ENCODE measurements around the gene DRD3.
A peak's percentile ranks its signal among the peaks of the same experiment; 100 is the strongest.

Gene DRD3

DNA sequence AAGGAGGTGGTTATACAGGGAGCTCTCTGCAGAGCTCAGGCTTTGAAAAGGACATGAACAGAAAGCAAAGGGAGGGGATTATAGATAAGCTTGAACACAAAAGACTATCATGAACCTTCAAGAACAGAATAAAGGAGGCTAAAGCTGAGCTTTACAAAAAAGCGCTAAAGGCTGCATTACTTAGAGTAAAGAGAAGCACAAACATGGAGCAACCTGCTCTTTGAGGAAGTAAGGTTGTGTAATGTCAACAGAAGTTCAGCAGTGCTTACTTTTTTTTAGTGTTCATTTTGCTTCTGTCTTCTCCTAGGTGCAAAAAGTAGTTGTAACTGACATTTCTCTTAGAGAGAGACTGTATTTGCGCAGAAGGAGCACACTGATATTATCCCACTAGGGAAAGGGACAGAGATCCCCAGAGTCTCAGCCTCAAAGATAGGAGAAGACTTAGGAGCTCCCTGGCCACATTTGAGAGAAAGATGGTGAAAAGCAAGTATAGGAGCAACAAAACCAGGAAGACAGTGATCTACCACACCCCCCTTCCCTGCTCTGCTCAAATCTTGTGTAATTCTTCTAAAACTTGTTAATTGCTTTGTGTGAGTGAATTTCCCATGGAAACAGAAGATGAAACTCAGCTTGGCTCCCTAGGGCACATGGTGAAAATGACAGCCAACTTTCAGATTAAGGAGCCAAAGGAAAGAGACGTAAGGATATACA is 67.6 kb downstream of the DRD3 start:
- Histone ChIP-seq H2BK15ac (ENCODE audit: low read depth, poor library complexity, severe bottlenecking) (no peak overlapping the region), H3K4me1 (ENCODE audit: control insufficient read depth, insufficient read depth, low read depth, low read length) (no peaks in the 10 kb centered on the region)
- WGBS, result 80% methylated on average over 3 of the region's 3 CpGs

DNA sequence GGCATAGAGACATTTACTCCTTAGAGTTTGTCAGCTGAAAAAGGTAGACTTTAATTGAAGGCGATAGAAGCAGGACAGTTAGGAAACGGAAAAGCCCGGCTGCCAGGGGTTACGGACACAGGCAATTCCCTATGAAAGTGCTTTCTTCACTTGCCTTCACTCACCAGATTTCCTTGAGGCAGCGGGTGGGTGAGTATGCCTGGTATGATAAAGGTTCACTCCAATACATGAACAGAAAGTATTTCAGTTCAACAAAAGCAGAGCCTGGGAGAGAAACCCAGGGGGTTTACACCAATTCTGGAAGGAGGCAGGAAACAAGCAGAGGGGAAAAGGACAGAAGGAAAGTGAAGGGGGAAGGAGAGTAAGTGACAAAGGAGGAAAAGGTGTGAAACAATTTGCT is 68.4 kb downstream of the DRD3 start:
- Histone ChIP-seq H3K4me2 (ENCODE audit: low read length, poor library complexity, severe bottlenecking) (no peak overlapping the region), H2BK12ac (ENCODE audit: low read length in 2 of 2) (no peak overlapping the region), H2BK120ac (ENCODE audit: low read depth, low read length) (no peak overlapping the region), H3K9ac (ENCODE audit: low read length) (no peak overlapping the region), H3K4me1 (ENCODE audit: control insufficient read depth, insufficient read depth, low read depth, low read length) (no peaks in the 10 kb centered on the region), H4K8ac (ENCODE audit: low read length) (no peak overlapping the region), H4K91ac (ENCODE audit: low read length) (no peak overlapping the region), H2AFZ (ENCODE audit: low read depth, low read length) (no peak overlapping the region), H3K4me3 (ENCODE audit: insufficient read depth in 1 of 2, low read depth in 1 of 2, low read length in 2 of 2) (no peak overlapping the region), H3K14ac (ENCODE audit: low read length in 2 of 2) (no peak overlapping the region), H2BK15ac (ENCODE audit: low read depth, poor library complexity, severe bottlenecking) (no peak overlapping the region), H3K27ac (ENCODE audit: low read length, poor library complexity, severe bottlenecking) (no peak overlapping the region), H2AK5ac (ENCODE audit: low read length, severe bottlenecking) (no peak overlapping the region), H3K23ac (ENCODE audit: low read length in 2 of 2) (no peak overlapping the region), H3K18ac (ENCODE audit: low read depth in 1 of 2, low read length in 2 of 2) (no peak overlapping the region), H3K9me3 (ENCODE audit: control insufficient read depth, low read length) (no peaks in the 10 kb centered on the region), H3K4ac (ENCODE audit: low read depth in 1 of 2, low read length in 2 of 2) (no peak overlapping the region), H3K79me1 (replicated peaks; ENCODE audit: low read length, poor library complexity, severe bottlenecking) (no peaks in the 10 kb centered on the region), H2BK5ac (ENCODE audit: low read depth, low read length, poor library complexity, severe bottlenecking) (no peak overlapping the region), H3K27me3 (ENCODE audit: control insufficient read depth in 1 of 2, insufficient read depth in 1 of 2, low read length in 2 of 2) (peaks cover 11 to 27% of the 10 kb centered on the region in 2 experiments), H3K36me3 (ENCODE audit: control insufficient read depth in 1 of 2, insufficient read depth in 2 of 2, low read depth in 1 of 2, low read length in 2 of 2) (no peaks in the 10 kb centered on the region)
- WGBS, result 38% methylated on average over 1 of the region's 5 CpGs
- DNase-seq, result no peak

More for the DNA sequence above, 67.6 kb downstream of the DRD3 start:
- H3K36me3 ChIP-seq (ENCODE audit: control insufficient read depth in 1 of 2, insufficient read depth in 2 of 2, low read depth in 1 of 2, low read length in 2 of 2), result no peaks in the 10 kb centered on the region
- no peak overlapping the region for H4K91ac ChIP-seq (ENCODE audit: low read length)
- no peak overlapping the region for H2AFZ ChIP-seq (ENCODE audit: low read depth, low read length)
- H2BK5ac ChIP-seq (ENCODE audit: low read depth, low read length, poor library complexity, severe bottlenecking), result no peak overlapping the region
- H3K79me1 ChIP-seq (replicated peaks; ENCODE audit: low read length, poor library complexity, severe bottlenecking), result no peaks in the 10 kb centered on the region
- H3K23ac ChIP-seq (ENCODE audit: low read length in 2 of 2), result no peak overlapping the region
- H3K18ac ChIP-seq (ENCODE audit: low read depth in 1 of 2, low read length in 2 of 2), result no peak overlapping the region
- no peak overlapping the region for H4K8ac ChIP-seq (ENCODE audit: low read length)
- no peak for DNase-seq
- H3K27me3 ChIP-seq (ENCODE audit: control insufficient read depth in 1 of 2, insufficient read depth in 1 of 2, low read length in 2 of 2), result peaks cover 11 to 27% of the 10 kb centered on the region in 2 experiments
- H3K9me3 ChIP-seq (ENCODE audit: control insufficient read depth, low read length), result no peaks in the 10 kb centered on the region
- H3K4me3 ChIP-seq (ENCODE audit: insufficient read depth in 1 of 2, low read depth in 1 of 2, low read length in 2 of 2), result no peak overlapping the region
- no peak overlapping the region for H2BK120ac ChIP-seq (ENCODE audit: low read depth, low read length)
- no peak overlapping the region for H3K4me2 ChIP-seq (ENCODE audit: low read length, poor library complexity, severe bottlenecking)
- no peak overlapping the region for H2BK12ac ChIP-seq (ENCODE audit: low read length in 2 of 2)
- H3K4ac ChIP-seq (ENCODE audit: low read depth in 1 of 2, low read length in 2 of 2), result no peak overlapping the region
- no peak overlapping the region for H2AK5ac ChIP-seq (ENCODE audit: low read length, severe bottlenecking)
- H3K14ac ChIP-seq (ENCODE audit: low read length in 2 of 2), result no peak overlapping the region
- no peak overlapping the region for H3K27ac ChIP-seq (ENCODE audit: low read length, poor library complexity, severe bottlenecking)
- no peak overlapping the region for H3K9ac ChIP-seq (ENCODE audit: low read length)

DNA sequence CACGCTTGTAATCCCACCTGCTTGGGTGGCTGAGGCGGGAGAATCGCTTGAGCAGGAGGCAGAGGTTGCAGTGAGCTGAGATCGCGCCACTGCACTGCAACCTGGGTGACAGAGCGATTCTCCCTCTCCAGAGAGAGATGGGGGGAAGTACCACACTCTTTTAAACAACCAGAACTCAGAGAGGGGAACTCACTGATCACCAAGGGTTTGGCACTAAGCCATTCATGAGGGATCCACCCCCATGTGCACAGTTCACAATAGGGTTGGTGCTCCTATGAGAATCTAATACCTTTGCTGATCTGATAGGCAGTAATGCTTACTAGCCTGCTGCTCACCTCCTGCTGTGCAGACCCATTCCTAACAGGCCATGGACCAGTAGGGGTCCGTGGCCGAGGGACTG is 70.7 kb downstream of the DRD3 start:
- H2BK5ac ChIP-seq (ENCODE audit: low read depth, low read length, poor library complexity, severe bottlenecking), result no peak overlapping the region
- no peak overlapping the region for H3K4ac ChIP-seq (ENCODE audit: low read depth in 1 of 2, low read length in 2 of 2)
- 95% methylated on average over 8 of the region's 8 CpGs for WGBS

DNA sequence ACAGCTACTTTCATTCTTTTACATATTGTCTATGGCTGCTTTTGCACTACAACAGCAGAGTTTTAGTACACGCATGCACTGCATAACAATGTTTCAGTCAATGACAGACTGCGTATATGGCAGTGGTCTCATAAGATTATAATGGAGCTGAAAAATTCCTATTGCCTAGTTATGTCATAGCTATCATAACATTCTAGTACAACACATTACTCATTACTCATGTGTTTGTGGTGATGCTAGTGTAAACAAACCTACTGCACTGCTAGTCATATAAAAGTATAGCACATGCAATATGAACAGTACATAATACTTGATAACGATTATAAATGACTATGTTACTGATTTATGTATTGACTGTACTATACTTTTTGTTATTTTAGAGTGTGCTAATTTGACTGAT is 74.4 kb downstream of the DRD3 start:
- H2BK15ac ChIP-seq (ENCODE audit: low read depth, poor library complexity, severe bottlenecking), result no peak overlapping the region
- WGBS, result 100% methylated on average over 1 of the region's 3 CpGs
- H3K4ac ChIP-seq (ENCODE audit: low read depth in 1 of 2, low read length in 2 of 2), result no peak overlapping the region
- H3K27me3 ChIP-seq (ENCODE audit: control insufficient read depth in 1 of 2, insufficient read depth in 1 of 2, low read length in 2 of 2), result peaks cover 0 to 5% of the 10 kb centered on the region in 2 experiments
- no peaks in the 10 kb centered on the region for H3K79me1 ChIP-seq (replicated peaks; ENCODE audit: low read length, poor library complexity, severe bottlenecking)
- no peak overlapping the region for H4K8ac ChIP-seq (ENCODE audit: low read length)
- no peak overlapping the region for H3K18ac ChIP-seq (ENCODE audit: low read depth in 1 of 2, low read length in 2 of 2)
- H3K27ac ChIP-seq (ENCODE audit: low read length, poor library complexity, severe bottlenecking), result no peak overlapping the region
- no peak overlapping the region for H3K4me3 ChIP-seq (ENCODE audit: insufficient read depth in 1 of 2, low read depth in 1 of 2, low read length in 2 of 2)
- H3K9me3 ChIP-seq (ENCODE audit: control insufficient read depth, low read length), result no peaks in the 10 kb centered on the region
- no peaks in the 10 kb centered on the region for H3K4me1 ChIP-seq (ENCODE audit: control insufficient read depth, insufficient read depth, low read depth, low read length)
- H3K4me2 ChIP-seq (ENCODE audit: low read length, poor library complexity, severe bottlenecking), result no peak overlapping the region
- H3K23ac ChIP-seq (ENCODE audit: low read length in 2 of 2), result no peak overlapping the region
- no peaks in the 10 kb centered on the region for H3K36me3 ChIP-seq (ENCODE audit: control insufficient read depth in 1 of 2, insufficient read depth in 2 of 2, low read depth in 1 of 2, low read length in 2 of 2)
- H3K14ac ChIP-seq (ENCODE audit: low read length in 2 of 2), result no peak overlapping the region
- H4K91ac ChIP-seq (ENCODE audit: low read length), result no peak overlapping the region
- no peak overlapping the region for H3K9ac ChIP-seq (ENCODE audit: low read length)
- no peak overlapping the region for H2BK120ac ChIP-seq (ENCODE audit: low read depth, low read length)
- H2BK5ac ChIP-seq (ENCODE audit: low read depth, low read length, poor library complexity, severe bottlenecking), result no peak overlapping the region
- no peak overlapping the region for H2BK12ac ChIP-seq (ENCODE audit: low read length in 2 of 2)
- H2AFZ ChIP-seq (ENCODE audit: low read depth, low read length), result no peak overlapping the region
- peak; percentile 47 for DNase-seq
- no peak overlapping the region for H2AK5ac ChIP-seq (ENCODE audit: low read length, severe bottlenecking)

More for the DNA sequence above, 70.7 kb downstream of the DRD3 start:
- no peak overlapping the region for H3K4me2 ChIP-seq (ENCODE audit: low read length, poor library complexity, severe bottlenecking)
- peaks cover 11 to 27% of the 10 kb centered on the region in 2 experiments for H3K27me3 ChIP-seq (ENCODE audit: control insufficient read depth in 1 of 2, insufficient read depth in 1 of 2, low read length in 2 of 2)
- H3K9me3 ChIP-seq (ENCODE audit: control insufficient read depth, low read length), result no peaks in the 10 kb centered on the region
- H4K8ac ChIP-seq (ENCODE audit: low read length), result no peak overlapping the region
- H3K36me3 ChIP-seq (ENCODE audit: control insufficient read depth in 1 of 2, insufficient read depth in 2 of 2, low read depth in 1 of 2, low read length in 2 of 2), result no peaks in the 10 kb centered on the region
- no peak overlapping the region for H3K14ac ChIP-seq (ENCODE audit: low read length in 2 of 2)
- H3K9ac ChIP-seq (ENCODE audit: low read length), result no peak overlapping the region
- no peak overlapping the region for H3K18ac ChIP-seq (ENCODE audit: low read depth in 1 of 2, low read length in 2 of 2)
- H2AK5ac ChIP-seq (ENCODE audit: low read length, severe bottlenecking), result no peak overlapping the region
- DNase-seq, result no peak
- H3K27ac ChIP-seq (ENCODE audit: low read length, poor library complexity, severe bottlenecking), result no peak overlapping the region
- H3K23ac ChIP-seq (ENCODE audit: low read length in 2 of 2), result no peak overlapping the region
- no peak overlapping the region for H2BK120ac ChIP-seq (ENCODE audit: low read depth, low read length)
- no peaks in the 10 kb centered on the region for H3K79me1 ChIP-seq (replicated peaks; ENCODE audit: low read length, poor library complexity, severe bottlenecking)
- H2AFZ ChIP-seq (ENCODE audit: low read depth, low read length), result no peak overlapping the region
- no peaks in the 10 kb centered on the region for H3K4me1 ChIP-seq (ENCODE audit: control insufficient read depth, insufficient read depth, low read depth, low read length)
- no peak overlapping the region for H3K4me3 ChIP-seq (ENCODE audit: insufficient read depth in 1 of 2, low read depth in 1 of 2, low read length in 2 of 2)
- no peak overlapping the region for H4K91ac ChIP-seq (ENCODE audit: low read length)
- no peak overlapping the region for H2BK15ac ChIP-seq (ENCODE audit: low read depth, poor library complexity, severe bottlenecking)
- H2BK12ac ChIP-seq (ENCODE audit: low read length in 2 of 2), result no peak overlapping the region
